K562 (cell line): ENCODE results near the gene LGR6. TPM values are rescaled to one million over a fixed set of nuclear protein-coding genes. Genes with fewer than 3 reads are reported as not detected.
A peak's percentile ranks its signal among the peaks of the same experiment; 100 is the strongest.

Source experiments
- CBX3 ChIP-seq, 2 experiments: IDR thresholded peaks; 1 replicate in 1 of 2; 2 replicates in 1 of 2; pipeline ENCODE4 v1.6.1; 2012; ENCODE audit warnings: inconsistent platforms in 2 of 2, low read length in 2 of 2, borderline replicate concordance in 1 of 2, control low read depth in 1 of 2
- CCAR2 ChIP-seq: fragments of 200-400 bp; formaldehyde crosslinking; IDR thresholded peaks from 2 replicates; pipeline ENCODE4 v1.6.1; 2017; ENCODE audit warnings: mild to moderate bottlenecking, low read depth, low read length
- CREM ChIP-seq: IDR thresholded peaks from 2 replicates; pipeline ENCODE4 v1.6.1; 2014; ENCODE audit warnings: antibody characterized with exemption, low read depth
- EP300 ChIP-seq: IDR thresholded peaks from 2 replicates; pipeline ENCODE4 v1.6.1; 2012; ENCODE audit warnings: low read length, improper control_type of control experiment
- KAT7 ChIP-seq: sonication (generic); formaldehyde crosslinking; IDR thresholded peaks from 2 replicates; pipeline ENCODE4 v1.8.0; 2022; ENCODE audit warnings: missing genetic modification reagents, mild to moderate bottlenecking, borderline replicate concordance
- POLR2H ChIP-seq: IDR thresholded peaks from 2 replicates; pipeline ENCODE4 v1.6.1; 2016; ENCODE audit warnings: missing genetic modification characterization, low read depth, mild to moderate bottlenecking, control low read depth, missing compliant biosample characterization, moderate library complexity
- PTRF ChIP-seq: fragments of 450-650 bp; IDR thresholded peaks from 2 replicates; pipeline ENCODE4 v1.6.1; 2016; ENCODE audit warnings: mild to moderate bottlenecking, missing genetic modification characterization, missing compliant biosample characterization
- SMAD4 ChIP-seq: fragments of 250-450 bp; sonication (Bioruptor Pico); conservative IDR thresholded peaks from 2 replicates; pipeline ENCODE4 v1.8.0; 2021; ENCODE audit warnings: inconsistent platforms, mild to moderate bottlenecking, moderate library complexity
- STAT5A ChIP-seq: IDR thresholded peaks from 2 replicates; pipeline ENCODE4 v1.6.1; 2012; ENCODE audit warnings: low read length, inconsistent platforms, borderline replicate concordance
- ZNF324 ChIP-seq: fragments of 250-450 bp; sonication (Bioruptor Pico); IDR thresholded peaks from 2 replicates; pipeline ENCODE4 v1.4.0; 2020; ENCODE audit warnings: mild to moderate bottlenecking
- ZNF444 ChIP-seq: fragments of 250-450 bp; sonication (Bioruptor Pico); IDR thresholded peaks from 2 replicates; pipeline ENCODE4 v1.4.0; 2020; ENCODE audit warnings: mild to moderate bottlenecking, moderate library complexity
- ZNF695 ChIP-seq: fragments of 450-650 bp; formaldehyde crosslinking; IDR thresholded peaks from 2 replicates; pipeline ENCODE4 v1.4.0; 2020; ENCODE audit warnings: mild to moderate bottlenecking, moderate library complexity
- polyA plus RNA-seq, 8 experiments: library from polyadenylated mRNA; depleted of rRNA in 4 of 8; stranded (reverse) in 5 of 8; unstranded in 3 of 8; fragments of >200 nt; fragmentation: Nextera tagmentation in 2 of 8; fragmentation: Illumina TruSeq in 1 of 8; extraction: Ambion mirVana in 2 of 8; extraction: Trizol in 1 of 8; gene quantifications; 2 replicates each; pipeline versions ENCODE4 v1.2.1 to v1.2.3, GENCODE V29; 2011 to 2014; ENCODE audit warnings: inconsistent platforms in 1 of 8, missing spikeins in 1 of 8
- total RNA-seq, 7 experiments: library from RNA; depleted of rRNA in 6 of 7; stranded (reverse); fragments of >200 nt in 6 of 7; fragmentation: Illumina TruSeq in 2 of 7; extraction: Trizol in 2 of 7; gene quantifications; 2 replicates each; pipeline versions ENCODE4 v1.2.1 to v1.2.3, GENCODE V29; 2011 to 2021; ENCODE audit warnings: low replicate concordance in 1 of 7
- TF ChIP-seq, protein P1 (sequence below): fragments of 450-650 bp; IDR thresholded peaks from 2 replicates; pipeline ENCODE4 v1.6.1; 2017; ENCODE audit warnings: mild to moderate bottlenecking, moderate library complexity
- TF ChIP-seq, protein P2 (sequence below): IDR thresholded peaks from 3 replicates; pipeline ENCODE4 v1.6.1; 2011; ENCODE audit warnings: borderline replicate concordance, mild to moderate bottlenecking; ENCODE audit not compliant: insufficient read length, insufficient read depth
- TF ChIP-seq, protein P3 (sequence below): fragments of 450-650 bp; formaldehyde crosslinking; IDR thresholded peaks from 2 replicates; pipeline ENCODE4 v1.4.0; 2020; ENCODE audit warnings: mild to moderate bottlenecking, mixed read lengths
- TF ChIP-seq, protein P4 (sequence below): sonication (generic); formaldehyde crosslinking; IDR thresholded peaks from 2 replicates; pipeline ENCODE4 v1.9.0; 2022; ENCODE audit warnings: mild to moderate bottlenecking, missing genetic modification reagents
- TF ChIP-seq, protein P5 (sequence below): sonication (generic); formaldehyde crosslinking; IDR thresholded peaks from 2 replicates; pipeline ENCODE4 v1.8.0; 2022; ENCODE audit warnings: mild to moderate bottlenecking, low read depth, missing genetic modification reagents
- TF ChIP-seq, protein P6 (sequence below): fragments of 450-650 bp; IDR thresholded peaks from 2 replicates; pipeline ENCODE4 v1.6.1; 2017; ENCODE audit warnings: antibody characterized with exemption, mild to moderate bottlenecking

LGR6 gene
- total and polyA plus RNA-seq, 9 of the 15 experiments (the other 6 are each of a cell fraction or from before 2014, with no cell fraction given), result 0.01 to 0.54 (median 0.17) TPM; not detected in 1

DNA sequence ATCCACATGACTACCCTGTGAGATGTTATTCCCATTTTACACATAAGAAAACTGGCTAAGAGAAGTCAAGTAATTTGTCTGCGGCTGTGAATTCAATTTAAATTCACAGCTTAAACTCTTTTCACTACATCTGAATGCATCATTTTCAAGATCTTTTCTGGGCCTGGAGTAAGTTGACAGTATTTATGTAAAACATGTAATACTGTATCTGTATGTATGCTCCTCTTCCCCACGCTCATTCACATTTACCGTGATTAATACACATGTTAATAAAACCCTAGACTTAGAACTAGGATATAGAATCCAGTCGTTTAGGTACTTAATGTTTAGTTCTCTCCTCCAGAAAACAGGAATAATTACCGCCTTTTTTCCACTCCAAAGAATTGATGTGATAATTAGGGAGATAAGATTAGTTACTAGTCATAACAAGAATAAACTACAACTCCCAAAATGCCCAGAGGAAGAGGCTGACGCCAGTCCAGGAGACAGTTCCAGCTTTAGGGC, 154.5 kb downstream of the LGR6 start (continued):
- TF ChIP-seq, protein P1, sequence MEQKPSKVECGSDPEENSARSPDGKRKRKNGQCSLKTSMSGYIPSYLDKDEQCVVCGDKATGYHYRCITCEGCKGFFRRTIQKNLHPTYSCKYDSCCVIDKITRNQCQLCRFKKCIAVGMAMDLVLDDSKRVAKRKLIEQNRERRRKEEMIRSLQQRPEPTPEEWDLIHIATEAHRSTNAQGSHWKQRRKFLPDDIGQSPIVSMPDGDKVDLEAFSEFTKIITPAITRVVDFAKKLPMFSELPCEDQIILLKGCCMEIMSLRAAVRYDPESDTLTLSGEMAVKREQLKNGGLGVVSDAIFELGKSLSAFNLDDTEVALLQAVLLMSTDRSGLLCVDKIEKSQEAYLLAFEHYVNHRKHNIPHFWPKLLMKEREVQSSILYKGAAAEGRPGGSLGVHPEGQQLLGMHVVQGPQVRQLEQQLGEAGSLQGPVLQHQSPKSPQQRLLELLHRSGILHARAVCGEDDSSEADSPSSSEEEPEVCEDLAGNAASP, result 0 out of 2 replicates have a peak, but pooled peaks have one; percentile 30
- TF ChIP-seq KAT7, result 0 out of 2 replicates have a peak, but pooled peaks have one; percentile 18
- 0 out of 2 replicates have a peak, but pooled peaks have one; percentile 9 for TF ChIP-seq ZNF324
- TF ChIP-seq, protein P2, sequence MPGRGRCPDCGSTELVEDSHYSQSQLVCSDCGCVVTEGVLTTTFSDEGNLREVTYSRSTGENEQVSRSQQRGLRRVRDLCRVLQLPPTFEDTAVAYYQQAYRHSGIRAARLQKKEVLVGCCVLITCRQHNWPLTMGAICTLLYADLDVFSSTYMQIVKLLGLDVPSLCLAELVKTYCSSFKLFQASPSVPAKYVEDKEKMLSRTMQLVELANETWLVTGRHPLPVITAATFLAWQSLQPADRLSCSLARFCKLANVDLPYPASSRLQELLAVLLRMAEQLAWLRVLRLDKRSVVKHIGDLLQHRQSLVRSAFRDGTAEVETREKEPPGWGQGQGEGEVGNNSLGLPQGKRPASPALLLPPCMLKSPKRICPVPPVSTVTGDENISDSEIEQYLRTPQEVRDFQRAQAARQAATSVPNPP, result no peak
- TF ChIP-seq CREM, result peak; percentile 98
- TF ChIP-seq, protein P3, sequence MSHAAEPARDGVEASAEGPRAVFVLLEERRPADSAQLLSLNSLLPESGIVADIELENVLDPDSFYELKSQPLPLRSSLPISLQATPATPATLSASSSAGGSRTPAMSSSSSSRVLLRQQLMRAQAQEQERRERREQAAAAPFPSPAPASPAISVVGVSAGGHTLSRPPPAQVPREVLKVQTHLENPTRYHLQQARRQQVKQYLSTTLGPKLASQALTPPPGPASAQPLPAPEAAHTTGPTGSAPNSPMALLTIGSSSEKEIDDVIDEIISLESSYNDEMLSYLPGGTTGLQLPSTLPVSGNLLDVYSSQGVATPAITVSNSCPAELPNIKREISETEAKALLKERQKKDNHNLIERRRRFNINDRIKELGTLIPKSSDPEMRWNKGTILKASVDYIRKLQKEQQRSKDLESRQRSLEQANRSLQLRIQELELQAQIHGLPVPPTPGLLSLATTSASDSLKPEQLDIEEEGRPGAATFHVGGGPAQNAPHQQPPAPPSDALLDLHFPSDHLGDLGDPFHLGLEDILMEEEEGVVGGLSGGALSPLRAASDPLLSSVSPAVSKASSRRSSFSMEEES (CRISPR knock-in tag), result no peak
- TF ChIP-seq POLR2H (tag), result peak; percentile 50
- TF ChIP-seq SMAD4, result peak; percentile 93
- TF ChIP-seq ZNF695 (CRISPR knock-in tag), result no peak
- TF ChIP-seq, protein P4, sequence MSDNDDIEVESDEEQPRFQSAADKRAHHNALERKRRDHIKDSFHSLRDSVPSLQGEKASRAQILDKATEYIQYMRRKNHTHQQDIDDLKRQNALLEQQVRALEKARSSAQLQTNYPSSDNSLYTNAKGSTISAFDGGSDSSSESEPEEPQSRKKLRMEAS (CRISPR knock-in tag), result no peak
- TF ChIP-seq ZNF444 (CRISPR knock-in tag), result 0 out of 2 replicates have a peak, but pooled peaks have one; percentile 66
- TF ChIP-seq, protein P5, sequence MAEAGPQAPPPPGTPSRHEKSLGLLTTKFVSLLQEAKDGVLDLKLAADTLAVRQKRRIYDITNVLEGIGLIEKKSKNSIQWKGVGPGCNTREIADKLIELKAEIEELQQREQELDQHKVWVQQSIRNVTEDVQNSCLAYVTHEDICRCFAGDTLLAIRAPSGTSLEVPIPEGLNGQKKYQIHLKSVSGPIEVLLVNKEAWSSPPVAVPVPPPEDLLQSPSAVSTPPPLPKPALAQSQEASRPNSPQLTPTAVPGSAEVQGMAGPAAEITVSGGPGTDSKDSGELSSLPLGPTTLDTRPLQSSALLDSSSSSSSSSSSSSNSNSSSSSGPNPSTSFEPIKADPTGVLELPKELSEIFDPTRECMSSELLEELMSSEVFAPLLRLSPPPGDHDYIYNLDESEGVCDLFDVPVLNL (CRISPR knock-in tag), result no peak
- 0 out of 2 replicates have a peak, but pooled peaks have one; percentile 38 for TF ChIP-seq STAT5A
- no peak for TF ChIP-seq CCAR2
- peak; percentile 23; the same call in 1 of the 2 replicates for TF ChIP-seq PTRF (tag)
- peak; percentile 48 for TF ChIP-seq EP300
- TF ChIP-seq, protein P6, sequence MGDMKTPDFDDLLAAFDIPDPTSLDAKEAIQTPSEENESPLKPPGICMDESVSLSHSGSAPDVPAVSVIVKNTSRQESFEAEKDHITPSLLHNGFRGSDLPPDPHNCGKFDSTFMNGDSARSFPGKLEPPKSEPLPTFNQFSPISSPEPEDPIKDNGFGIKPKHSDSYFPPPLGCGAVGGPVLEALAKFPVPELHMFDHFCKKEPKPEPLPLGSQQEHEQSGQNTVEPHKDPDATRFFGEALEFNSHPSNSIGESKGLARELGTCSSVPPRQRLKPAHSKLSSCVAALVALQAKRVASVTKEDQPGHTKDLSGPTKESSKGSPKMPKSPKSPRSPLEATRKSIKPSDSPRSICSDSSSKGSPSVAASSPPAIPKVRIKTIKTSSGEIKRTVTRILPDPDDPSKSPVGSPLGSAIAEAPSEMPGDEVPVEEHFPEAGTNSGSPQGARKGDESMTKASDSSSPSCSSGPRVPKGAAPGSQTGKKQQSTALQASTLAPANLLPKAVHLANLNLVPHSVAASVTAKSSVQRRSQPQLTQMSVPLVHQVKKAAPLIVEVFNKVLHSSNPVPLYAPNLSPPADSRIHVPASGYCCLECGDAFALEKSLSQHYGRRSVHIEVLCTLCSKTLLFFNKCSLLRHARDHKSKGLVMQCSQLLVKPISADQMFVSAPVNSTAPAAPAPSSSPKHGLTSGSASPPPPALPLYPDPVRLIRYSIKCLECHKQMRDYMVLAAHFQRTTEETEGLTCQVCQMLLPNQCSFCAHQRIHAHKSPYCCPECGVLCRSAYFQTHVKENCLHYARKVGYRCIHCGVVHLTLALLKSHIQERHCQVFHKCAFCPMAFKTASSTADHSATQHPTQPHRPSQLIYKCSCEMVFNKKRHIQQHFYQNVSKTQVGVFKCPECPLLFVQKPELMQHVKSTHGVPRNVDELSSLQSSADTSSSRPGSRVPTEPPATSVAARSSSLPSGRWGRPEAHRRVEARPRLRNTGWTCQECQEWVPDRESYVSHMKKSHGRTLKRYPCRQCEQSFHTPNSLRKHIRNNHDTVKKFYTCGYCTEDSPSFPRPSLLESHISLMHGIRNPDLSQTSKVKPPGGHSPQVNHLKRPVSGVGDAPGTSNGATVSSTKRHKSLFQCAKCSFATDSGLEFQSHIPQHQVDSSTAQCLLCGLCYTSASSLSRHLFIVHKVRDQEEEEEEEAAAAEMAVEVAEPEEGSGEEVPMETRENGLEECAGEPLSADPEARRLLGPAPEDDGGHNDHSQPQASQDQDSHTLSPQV, result peak; percentile 82
- TF ChIP-seq CBX3 (IDR thresholded peaks at IDR 0.05; ENCODE audit: borderline replicate concordance in 1 of 2, low read length in 2 of 2), result peak in 1 of 2 experiments; percentile 30; a peak in 1 of 3 replicates
